Measurements from ENCODE around the gene SYT7. TPM values are rescaled to one million over a fixed set of nuclear protein-coding genes. Genes with fewer than 3 reads are reported as not detected.

SYT7 gene
- total RNA-seq, 1 donor from 2014 or later = 4.8 TPM

DNA sequence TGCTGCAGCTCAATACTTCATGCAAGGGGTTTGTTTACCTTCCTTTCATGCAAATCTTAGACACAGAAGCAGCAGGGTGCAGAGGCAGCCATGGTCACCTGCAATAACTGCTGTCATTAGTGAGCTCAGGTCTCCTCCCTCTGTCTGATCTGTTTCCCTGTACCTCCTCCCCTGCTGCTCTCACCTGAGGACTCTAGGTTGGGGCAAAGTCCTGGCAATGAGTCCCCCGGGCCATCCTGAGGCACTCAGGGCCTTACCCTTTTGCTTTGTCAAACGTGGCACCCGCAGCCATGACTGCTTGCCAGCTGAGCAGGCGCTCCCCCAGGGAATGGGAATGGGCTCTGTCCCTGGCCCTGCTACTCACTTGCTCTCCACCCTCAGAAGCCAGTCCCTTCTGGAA, 68.4 kb downstream of the SYT7 start:
- ATAC-seq = no peak

DNA sequence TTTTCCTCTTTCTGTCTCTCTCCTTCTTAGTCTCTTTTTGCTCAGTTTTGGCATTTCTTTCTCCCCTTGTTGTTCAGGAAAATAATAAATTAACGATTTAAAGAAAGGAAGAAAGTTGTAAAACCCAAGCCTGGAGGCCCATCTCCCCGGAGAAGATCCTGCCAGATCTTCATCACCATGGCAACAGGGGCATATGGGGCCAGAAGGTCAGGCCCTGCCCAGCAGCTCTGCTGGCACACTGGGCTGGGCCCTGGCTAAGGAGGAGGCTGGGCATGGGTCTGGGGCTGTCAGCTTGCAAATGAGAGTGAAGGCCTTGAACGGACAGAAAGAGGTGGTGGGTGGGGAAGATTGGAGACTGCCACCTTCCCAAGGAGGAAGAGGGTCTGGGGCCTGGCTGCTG, 69.5 kb downstream of the SYT7 start:
- Histone ChIP-seq H3K9me3 (no peaks in the 10 kb centered on the region), H3K27me3 (peaks cover 46% of the 10 kb centered on the region), H3K36me3 (no peaks in the 10 kb centered on the region), H3K27ac (no peak overlapping the region), H3K4me3 (no peak overlapping the region), H3K4me1 (peaks cover 20% of the 10 kb centered on the region)
- ATAC-seq = no peak
- intact Hi-C loops (cut with DNase I) = loop anchor here (10.0 kb wide), 1 partner anchor 1073 kb away; no protein-coding TSS in a partner anchor
- DNase-seq = no peak
- TF ChIP-seq, protein P1, sequence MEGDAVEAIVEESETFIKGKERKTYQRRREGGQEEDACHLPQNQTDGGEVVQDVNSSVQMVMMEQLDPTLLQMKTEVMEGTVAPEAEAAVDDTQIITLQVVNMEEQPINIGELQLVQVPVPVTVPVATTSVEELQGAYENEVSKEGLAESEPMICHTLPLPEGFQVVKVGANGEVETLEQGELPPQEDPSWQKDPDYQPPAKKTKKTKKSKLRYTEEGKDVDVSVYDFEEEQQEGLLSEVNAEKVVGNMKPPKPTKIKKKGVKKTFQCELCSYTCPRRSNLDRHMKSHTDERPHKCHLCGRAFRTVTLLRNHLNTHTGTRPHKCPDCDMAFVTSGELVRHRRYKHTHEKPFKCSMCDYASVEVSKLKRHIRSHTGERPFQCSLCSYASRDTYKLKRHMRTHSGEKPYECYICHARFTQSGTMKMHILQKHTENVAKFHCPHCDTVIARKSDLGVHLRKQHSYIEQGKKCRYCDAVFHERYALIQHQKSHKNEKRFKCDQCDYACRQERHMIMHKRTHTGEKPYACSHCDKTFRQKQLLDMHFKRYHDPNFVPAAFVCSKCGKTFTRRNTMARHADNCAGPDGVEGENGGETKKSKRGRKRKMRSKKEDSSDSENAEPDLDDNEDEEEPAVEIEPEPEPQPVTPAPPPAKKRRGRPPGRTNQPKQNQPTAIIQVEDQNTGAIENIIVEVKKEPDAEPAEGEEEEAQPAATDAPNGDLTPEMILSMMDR (IDR thresholded peaks at IDR 0.05) = no peak

More for the DNA sequence above, 68.4 kb downstream of the SYT7 start:
- Histone ChIP-seq H3K27me3 (peaks cover 36% of the 10 kb centered on the region), H3K4me3 (no peak overlapping the region), H3K4me1 (peaks cover 26% of the 10 kb centered on the region), H3K27ac (no peak overlapping the region), H3K9me3 (no peaks in the 10 kb centered on the region), H3K36me3 (no peaks in the 10 kb centered on the region)
- DNase-seq = no peak
- intact Hi-C loops (cut with DNase I) = loop anchor here (10.0 kb wide), 1 partner anchor 1072 kb away; no protein-coding TSS in a partner anchor
- TF ChIP-seq, protein P1 (IDR thresholded peaks at IDR 0.05) = no peak

DNA sequence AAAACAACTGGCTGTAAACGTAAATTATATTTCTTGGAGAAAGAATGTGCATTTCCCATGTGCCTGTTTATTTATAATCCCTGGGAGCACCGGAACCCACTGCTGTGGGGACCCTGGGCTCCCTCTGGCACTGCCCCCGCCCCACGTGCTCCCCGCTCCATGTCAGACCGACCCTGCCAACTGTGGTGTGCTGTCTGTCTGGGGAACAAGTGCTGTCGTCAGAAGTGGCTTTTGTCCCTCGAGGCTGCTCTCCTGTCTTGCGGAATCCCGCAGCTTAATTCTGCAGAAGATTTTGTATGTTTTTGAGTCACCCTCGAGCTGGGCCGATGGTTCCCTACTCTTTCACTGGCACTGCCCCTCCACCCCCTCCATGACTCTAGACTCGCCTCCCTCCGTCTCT, 69.9 kb downstream of the SYT7 start:
- no peak for DNase-seq
- intact Hi-C loops (cut with DNase I) = loop anchor here (10.0 kb wide), 1 partner anchor 1074 kb away; no protein-coding TSS in a partner anchor
- Histone ChIP-seq H3K4me1 (peaks cover 18% of the 10 kb centered on the region), H3K27me3 (peaks cover 48% of the 10 kb centered on the region), H3K9me3 (no peaks in the 10 kb centered on the region), H3K4me3 (no peak overlapping the region), H3K27ac (no peak overlapping the region), H3K36me3 (no peaks in the 10 kb centered on the region)
- no peak for ATAC-seq
- TF ChIP-seq, protein P1 (IDR thresholded peaks at IDR 0.05) = no peak

DNA sequence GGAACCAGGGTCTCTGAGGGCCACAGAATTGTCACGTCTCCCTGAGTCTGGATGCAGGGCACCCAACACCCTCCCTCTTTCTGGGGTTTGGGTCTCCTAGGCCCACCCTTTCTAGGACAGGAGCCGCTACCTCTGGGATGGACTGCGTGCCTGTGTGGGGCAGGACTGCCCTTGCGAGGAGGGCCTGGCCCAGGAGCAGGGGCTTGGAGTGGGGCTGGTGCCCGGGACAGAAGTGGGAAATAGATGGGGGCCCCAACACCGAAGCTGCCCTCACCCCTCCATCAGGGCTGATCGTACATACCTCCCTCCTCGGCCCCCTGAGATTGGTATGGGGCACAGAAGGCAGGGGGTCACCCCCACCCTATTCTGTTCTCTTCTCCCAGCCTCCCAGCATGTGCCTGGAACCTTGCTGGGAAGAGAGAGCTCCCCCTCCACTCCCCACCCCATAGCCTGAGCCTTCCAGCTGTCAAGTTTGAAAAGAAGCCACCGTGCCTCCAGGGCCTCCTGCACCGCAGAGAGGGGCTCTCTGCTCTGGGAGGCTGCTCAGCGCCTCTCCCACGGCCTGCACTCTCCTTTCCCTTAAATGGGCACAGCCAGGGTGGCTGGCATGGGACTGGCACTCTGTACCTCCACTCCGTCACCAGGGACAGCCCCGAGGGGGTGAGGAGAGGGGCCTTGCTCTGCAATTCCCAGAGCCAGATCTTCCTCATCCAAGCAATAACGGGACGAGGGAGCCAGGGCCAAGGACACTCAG, 70.5 kb downstream of the SYT7 start:
- no peaks in the 10 kb centered on the region for H3K36me3 ChIP-seq
- no peak overlapping the region for H3K4me3 ChIP-seq
- intact Hi-C loops (cut with DNase I) = loop anchor here (10.0 kb wide), 1 partner anchor 1074 kb away; no protein-coding TSS in a partner anchor
- H3K9me3 ChIP-seq = no peaks in the 10 kb centered on the region
- no peak for ATAC-seq
- no peak overlapping the region for H3K27ac ChIP-seq
- DNase-seq = no peak
- H3K4me1 ChIP-seq = peaks cover 18% of the 10 kb centered on the region
- peaks cover 48% of the 10 kb centered on the region for H3K27me3 ChIP-seq
- TF ChIP-seq, protein P1 (IDR thresholded peaks at IDR 0.05) = no peak

DNA sequence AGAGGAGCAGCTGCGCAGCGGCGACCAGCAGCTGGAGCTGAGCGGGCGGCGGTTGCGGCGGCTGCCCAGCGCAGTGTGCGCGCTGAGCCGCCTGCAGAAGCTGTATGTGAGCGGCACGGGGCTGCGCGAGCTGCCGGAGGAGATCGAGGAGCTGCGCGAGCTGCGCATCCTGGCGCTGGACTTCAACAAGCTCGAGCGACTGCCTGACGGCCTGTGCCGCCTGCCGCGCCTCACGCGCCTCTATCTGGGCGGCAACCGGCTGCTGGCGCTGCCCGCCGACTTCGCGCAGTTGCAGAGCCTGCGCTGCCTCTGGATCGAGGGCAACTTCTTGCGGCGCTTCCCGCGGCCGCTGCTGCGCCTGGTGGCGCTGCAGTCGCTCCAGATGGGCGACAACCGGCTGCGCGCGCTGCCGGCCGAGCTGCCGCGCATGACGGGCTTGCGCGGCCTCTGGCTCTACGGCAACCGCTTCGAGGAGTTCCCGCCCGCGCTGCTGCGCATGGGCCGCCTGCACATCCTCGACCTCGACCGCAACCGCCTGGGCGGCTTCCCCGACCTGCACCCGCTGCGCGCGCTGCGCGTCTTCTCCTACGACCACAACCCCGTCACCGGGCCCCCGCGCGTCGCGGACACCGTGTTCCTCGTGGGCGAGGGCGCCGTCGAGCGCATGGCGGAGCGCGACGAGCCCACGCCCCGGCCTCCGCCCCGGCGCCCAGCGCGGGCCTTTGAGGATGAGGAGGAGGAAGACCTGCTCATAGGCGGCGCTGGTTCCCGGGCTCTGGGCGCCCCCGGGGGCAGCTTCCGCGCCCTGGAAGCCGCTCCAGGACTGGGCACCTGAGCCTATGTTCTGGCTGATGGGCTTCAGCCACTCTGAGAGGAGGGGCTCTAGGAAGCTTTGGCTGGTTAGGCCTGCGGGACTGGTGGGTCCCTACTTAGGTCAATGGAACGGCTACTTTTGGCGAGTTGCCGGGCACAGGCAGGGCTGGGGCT, 71.5 kb downstream of the SYT7 start:
- peaks cover 48% of the 10 kb centered on the region for H3K27me3 ChIP-seq
- H3K4me1 ChIP-seq = peaks cover 18% of the 10 kb centered on the region
- peak overlapping the region; percentile 28 for H3K4me3 ChIP-seq
- intact Hi-C loops (cut with DNase I) = loop anchor here (10.0 kb wide), 1 partner anchor 1075 kb away; no protein-coding TSS in a partner anchor
- TF ChIP-seq, protein P1 (IDR thresholded peaks at IDR 0.05) = peak; percentile 60
- H3K36me3 ChIP-seq = no peaks in the 10 kb centered on the region
- H3K27ac ChIP-seq = no peak overlapping the region
- ATAC-seq (peak; percentile 89), DNase-seq (peak; percentile 86)
- no peaks in the 10 kb centered on the region for H3K9me3 ChIP-seq
